GM12801 (cell line): ENCODE data around the gene CLCA2.

Experiments
- TF ChIP-seq, protein P1 (sequence below): IDR thresholded peaks from one replicate; pipeline ENCODE4 v1.5.1; 2011; ENCODE audit warnings: control low read depth; ENCODE audit not compliant: insufficient read length; ENCODE audit errors: extremely low read depth

CLCA2 gene

DNA sequence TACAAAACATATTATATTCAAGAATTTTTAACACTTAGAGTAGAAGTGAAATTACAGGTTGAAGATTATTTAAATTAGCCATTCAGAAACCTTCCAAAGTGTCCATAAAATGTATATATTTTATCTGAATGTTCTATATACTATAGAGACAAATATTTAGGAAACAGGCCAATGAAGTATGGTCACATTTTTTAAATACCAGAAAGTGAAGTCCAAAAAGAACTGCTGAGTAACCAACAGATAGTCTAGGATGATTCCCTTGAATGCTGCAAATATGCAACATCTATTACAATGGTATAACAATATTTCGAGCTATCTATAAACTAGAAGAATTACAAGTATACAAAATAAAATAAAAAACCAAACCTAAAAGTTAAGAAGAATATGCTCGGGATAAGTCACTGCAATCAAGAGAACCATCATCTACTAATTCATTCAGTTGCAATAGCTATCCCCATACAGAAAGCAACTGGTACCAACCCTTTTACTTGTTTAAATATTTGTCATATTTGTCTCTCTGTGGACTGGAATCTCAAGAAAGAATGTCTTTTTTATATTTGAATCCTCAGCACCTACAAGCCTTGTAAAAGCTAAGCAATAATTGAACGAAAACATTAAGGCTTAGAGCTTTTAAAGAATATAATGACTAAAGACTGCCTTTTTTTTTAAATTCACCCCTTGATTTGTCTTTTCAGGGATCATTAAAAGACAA is 35.9 kb upstream of the CLCA2 start:
- TF ChIP-seq, protein P1, sequence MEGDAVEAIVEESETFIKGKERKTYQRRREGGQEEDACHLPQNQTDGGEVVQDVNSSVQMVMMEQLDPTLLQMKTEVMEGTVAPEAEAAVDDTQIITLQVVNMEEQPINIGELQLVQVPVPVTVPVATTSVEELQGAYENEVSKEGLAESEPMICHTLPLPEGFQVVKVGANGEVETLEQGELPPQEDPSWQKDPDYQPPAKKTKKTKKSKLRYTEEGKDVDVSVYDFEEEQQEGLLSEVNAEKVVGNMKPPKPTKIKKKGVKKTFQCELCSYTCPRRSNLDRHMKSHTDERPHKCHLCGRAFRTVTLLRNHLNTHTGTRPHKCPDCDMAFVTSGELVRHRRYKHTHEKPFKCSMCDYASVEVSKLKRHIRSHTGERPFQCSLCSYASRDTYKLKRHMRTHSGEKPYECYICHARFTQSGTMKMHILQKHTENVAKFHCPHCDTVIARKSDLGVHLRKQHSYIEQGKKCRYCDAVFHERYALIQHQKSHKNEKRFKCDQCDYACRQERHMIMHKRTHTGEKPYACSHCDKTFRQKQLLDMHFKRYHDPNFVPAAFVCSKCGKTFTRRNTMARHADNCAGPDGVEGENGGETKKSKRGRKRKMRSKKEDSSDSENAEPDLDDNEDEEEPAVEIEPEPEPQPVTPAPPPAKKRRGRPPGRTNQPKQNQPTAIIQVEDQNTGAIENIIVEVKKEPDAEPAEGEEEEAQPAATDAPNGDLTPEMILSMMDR: no peak

DNA sequence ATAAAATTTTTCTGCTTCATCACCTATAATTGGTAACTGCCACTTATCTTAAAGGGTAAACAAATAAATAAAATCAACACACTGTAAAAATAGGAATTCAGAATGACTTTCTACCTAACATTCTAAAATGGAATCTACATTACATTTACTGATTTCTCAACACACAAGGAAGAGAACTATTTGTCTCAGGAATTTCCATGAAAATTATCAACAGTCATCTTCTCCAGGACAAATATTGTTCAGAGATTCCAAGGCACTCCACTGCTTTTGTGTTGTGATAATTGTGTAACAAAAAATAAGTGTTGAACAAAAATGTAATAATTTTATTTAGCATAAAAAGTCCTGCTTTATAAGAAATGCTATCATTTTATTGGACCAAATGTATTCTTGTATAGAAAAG is 35.2 kb upstream of the CLCA2 start:
- TF ChIP-seq, protein P1: no peak

DNA sequence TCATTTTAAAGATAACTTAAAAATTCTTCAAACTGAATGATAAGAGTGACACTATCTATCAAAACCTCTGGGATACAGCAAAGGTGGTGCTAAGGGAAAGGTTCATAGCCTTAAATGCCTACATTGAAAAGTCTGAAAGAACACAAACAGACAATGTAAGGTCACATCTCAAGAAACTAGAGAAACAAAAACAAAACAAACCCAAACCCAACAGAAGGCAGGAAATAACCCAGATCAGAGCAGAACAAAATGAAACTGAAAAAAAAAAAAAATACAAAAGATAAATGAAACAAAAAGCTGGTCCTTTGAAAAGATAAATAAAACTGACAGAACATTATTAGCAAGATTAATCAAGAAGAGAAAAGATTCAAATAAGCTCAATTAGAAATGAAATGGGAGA is 34.7 kb upstream of the CLCA2 start:
- TF ChIP-seq, protein P1: no peak

DNA sequence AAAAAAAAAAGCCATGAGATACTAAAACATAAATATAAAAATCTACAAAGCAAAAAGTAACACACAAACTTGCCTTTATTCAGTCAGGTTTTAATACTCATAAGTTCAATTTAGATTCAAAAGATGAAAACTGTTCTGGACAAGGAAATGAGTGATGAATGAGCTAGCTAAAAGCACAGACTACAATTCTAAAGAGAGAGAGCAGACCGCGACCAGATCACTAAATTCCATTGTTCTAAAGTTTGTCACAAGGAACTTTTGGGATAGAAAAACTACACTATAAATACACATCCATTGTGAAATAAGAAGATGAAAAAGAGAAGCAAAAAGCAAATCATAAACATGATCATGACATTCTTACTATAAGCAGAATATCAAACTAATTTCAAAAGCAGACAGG is 29.6 kb upstream of the CLCA2 start:
- TF ChIP-seq, protein P1: no peak

DNA sequence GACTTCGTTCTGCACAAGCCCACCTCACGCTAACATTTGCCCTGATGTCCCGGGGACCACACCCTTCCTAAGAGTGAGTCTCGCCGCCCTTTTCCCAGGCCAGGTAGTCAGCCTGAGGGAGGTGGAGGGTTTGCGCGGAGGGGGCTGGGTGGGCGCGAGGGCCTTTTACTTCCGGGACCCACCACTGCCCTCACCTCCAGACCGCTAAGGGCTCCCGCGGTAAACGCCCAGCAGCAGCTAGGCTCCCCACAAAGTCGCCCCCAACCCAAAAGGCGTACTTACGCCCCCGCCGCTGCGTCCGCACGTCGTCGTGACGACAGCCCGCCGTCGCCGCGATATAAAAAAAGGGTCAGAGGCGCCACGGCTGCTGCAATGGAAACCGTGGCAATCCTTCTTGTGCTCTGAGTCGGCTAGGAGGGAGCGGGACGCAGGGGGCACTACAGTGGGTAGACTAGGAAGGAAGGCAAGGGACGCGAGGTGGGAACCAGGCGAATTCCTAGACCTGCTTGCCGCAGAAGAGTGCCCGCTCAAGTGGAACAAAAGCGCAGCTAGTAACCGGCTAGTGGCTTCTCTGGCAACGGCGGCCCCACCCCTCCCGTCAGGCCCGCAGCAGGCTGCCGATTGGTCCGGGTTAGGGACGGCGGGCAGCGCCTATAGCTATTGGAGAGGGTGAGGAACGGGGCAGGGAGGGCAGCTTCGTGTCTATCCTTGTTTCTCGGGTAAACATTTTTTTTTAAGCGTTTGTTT is 28.0 kb upstream of the CLCA2 start, which contains the start of gene ODF2L:
ODF2L (minus strand) TSS at position 573 of the 747 bp plus-strand sequence. CDS start 9,296 bp downstream, outside the sequence.
- TF ChIP-seq, protein P1: no peak

DNA sequence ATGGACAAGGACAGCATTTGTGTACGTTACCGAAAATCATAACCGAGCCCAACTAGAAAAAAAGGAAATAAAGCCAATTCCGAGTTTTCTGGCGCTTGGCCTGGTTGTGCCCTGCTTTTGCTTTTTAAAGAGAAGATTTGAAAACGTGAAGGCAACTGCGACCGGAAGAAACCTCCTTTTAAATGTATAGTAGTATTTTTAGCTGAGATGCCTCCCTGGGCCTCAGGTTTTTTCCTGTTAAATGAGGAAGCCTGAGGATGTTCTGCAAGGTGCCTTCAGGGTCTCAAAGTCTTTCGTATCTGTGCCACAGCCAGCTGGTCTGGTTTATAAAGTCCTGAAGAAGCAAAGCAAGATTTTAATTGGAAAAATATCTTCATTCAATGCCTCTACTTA is 27.5 kb upstream of the CLCA2 start:
- TF ChIP-seq, protein P1: no peak

DNA sequence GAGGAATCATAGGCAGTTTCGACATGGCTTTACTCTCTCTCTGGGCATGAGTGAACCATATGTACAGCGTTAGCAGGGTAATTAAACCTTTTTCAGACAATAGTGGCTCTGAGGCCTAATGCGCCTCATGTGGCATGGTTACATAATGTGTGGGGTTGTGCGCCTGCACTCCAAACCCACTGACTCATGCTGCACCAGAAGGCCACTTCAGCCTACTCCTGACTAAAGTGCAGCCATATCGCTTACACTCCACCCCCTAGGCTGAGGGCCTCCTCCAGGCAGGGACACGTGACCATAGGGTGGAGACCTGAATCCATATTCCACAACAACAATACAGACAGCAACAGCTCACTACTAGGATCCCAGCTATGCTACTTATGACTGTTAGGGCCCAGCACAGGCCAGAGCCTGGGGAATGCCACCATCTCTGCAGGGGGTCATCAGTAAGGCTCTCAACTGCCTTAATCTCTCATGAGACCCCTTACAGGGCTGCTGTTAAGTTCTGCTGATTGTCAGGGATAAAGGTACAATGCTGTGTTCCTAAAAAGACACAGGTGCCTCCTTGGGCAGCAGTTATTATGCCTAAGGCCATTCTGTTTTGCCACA is 14.5 kb upstream of the CLCA2 start:
- TF ChIP-seq, protein P1: no peak
